OCI-LY3 (cell line): ENCODE measurements around the gene SLC13A5.

ENCODE experiments used
- H2AFZ ChIP-seq: fragments of 200-600, 300-600 bp; shearing (Covaris generic); 2 replicates; pipeline ENCODE4 v1.6.0; 2014; ENCODE audit warnings: antibody characterized with exemption, low read depth, low read length
- H3K27ac ChIP-seq: fragments of 200-600, 300-600 bp; sonication (generic); 2 replicates; pipeline ENCODE4 v1.5.1; 2014; ENCODE audit warnings: mild to moderate bottlenecking, low read length, moderate library complexity, mixed read lengths
- H3K27me3 ChIP-seq: fragments of 200-600, 300-600 bp; sonication (generic); 2 replicates; pipeline ENCODE4 v1.6.1; 2014; ENCODE audit warnings: low read depth, low read length, mixed read lengths
- H3K36me3 ChIP-seq: fragments of 200-600, 300-600 bp; sonication (generic); replicated peaks from 2 replicates; pipeline ENCODE3; 2014; ENCODE audit warnings: low read depth, low read length, mixed read lengths
- H3K4me1 ChIP-seq: fragments of 300-600, 200-600 bp; sonication (generic); 2 replicates; pipeline ENCODE4 v1.6.1; 2014; ENCODE audit warnings: low read length, mixed read lengths
- H3K4me2 ChIP-seq: fragments of 200-600, 300-600 bp; sonication (generic); 2 replicates; pipeline ENCODE4 v1.6.1; 2014; ENCODE audit warnings: low read length, mixed read lengths
- H3K4me3 ChIP-seq: fragments of 300-600, 200-600 bp; sonication (generic); 2 replicates; pipeline ENCODE4 v1.5.1; 2014; ENCODE audit warnings: antibody characterized with exemption, mild to moderate bottlenecking, low read length, moderate library complexity
- H3K79me2 ChIP-seq: fragments of 300-600, 200-600 bp; shearing (Covaris generic); 2 replicates; pipeline ENCODE4 v1.6.1; 2014; ENCODE audit warnings: mild to moderate bottlenecking, low read length, mixed read lengths
- H3K9ac ChIP-seq: fragments of 300-600, 200-600 bp; shearing (Covaris generic); 2 replicates; pipeline ENCODE4 v1.6.0; 2014; ENCODE audit warnings: mild to moderate bottlenecking, low read length, moderate library complexity
- H3K9me3 ChIP-seq: fragments of 200-600, 300-600 bp; shearing (Covaris generic); 2 replicates; pipeline ENCODE4 v1.6.1; 2014; ENCODE audit warnings: low read length, mixed read lengths; ENCODE audit not compliant: insufficient read depth
- H4K20me1 ChIP-seq: fragments of 200-600, 300-600 bp; sonication (generic); 2 replicates; pipeline ENCODE4 v1.6.1; 2016; ENCODE audit warnings: low read length, mixed read lengths; ENCODE audit not compliant: insufficient read depth
- EZH2phosphoT487 ChIP-seq: fragments of 200-600 bp; shearing (Covaris generic); IDR thresholded peaks from 2 replicates; pipeline ENCODE4 v1.6.1; 2018; ENCODE audit warnings: antibody characterized with exemption, mixed run types, low read depth
- TF ChIP-seq, protein P1 (sequence below): fragments of 200-600, 300-600 bp; sonication (generic); IDR thresholded peaks from 2 replicates; pipeline ENCODE4 v1.5.1; 2014; ENCODE audit warnings: antibody characterized with exemption, low read length, low read depth

Gene SLC13A5

DNA sequence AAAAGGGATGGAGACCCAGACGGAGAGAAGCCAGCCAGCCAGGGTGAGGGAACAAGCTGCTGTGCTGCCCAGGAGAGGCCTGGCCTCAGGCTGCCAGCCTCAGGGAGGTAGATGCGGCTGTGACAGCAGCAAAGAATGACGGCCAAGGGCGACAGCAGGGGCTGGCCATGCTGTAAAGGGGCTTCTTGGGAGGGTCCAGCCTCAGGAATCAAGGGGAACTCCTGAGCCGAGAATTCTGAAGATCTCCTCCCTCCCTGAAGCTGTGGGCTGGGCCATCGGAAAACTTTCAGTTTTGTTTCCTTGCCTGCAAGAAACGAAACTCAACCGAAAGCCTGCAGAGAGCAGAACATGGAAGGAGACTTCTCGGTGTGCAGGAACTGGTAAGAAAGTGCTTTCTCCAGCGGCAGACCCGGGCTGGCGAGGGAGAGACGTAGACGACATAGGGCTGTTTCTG, 42.6 kb upstream of the SLC13A5 start, which contains the start of gene XAF1:
Gene XAF1 (plus strand): TSS at position 316 of the 454 bp plus-strand sequence. CDS start 33 bp downstream, at position 349.
- H4K20me1 ChIP-seq, result no peaks in the 10 kb centered on the region
- peaks cover 6% of the 10 kb centered on the region; the same call in 1 of the 2 replicates for H3K4me1 ChIP-seq
- H3K36me3 ChIP-seq, result no peaks in the 10 kb centered on the region
- no peak for TF ChIP-seq EZH2phosphoT487
- TF ChIP-seq, protein P1, sequence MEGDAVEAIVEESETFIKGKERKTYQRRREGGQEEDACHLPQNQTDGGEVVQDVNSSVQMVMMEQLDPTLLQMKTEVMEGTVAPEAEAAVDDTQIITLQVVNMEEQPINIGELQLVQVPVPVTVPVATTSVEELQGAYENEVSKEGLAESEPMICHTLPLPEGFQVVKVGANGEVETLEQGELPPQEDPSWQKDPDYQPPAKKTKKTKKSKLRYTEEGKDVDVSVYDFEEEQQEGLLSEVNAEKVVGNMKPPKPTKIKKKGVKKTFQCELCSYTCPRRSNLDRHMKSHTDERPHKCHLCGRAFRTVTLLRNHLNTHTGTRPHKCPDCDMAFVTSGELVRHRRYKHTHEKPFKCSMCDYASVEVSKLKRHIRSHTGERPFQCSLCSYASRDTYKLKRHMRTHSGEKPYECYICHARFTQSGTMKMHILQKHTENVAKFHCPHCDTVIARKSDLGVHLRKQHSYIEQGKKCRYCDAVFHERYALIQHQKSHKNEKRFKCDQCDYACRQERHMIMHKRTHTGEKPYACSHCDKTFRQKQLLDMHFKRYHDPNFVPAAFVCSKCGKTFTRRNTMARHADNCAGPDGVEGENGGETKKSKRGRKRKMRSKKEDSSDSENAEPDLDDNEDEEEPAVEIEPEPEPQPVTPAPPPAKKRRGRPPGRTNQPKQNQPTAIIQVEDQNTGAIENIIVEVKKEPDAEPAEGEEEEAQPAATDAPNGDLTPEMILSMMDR, result no peak
- H3K4me2 ChIP-seq, result peak within 1 kb of the TSS; percentile 64
- no peaks in the 10 kb centered on the region for H3K79me2 ChIP-seq
- H3K9ac ChIP-seq, result peak within 1 kb of the TSS; percentile 19; the same call in 1 of the 2 replicates
- no peak within 1 kb of the TSS for H3K27ac ChIP-seq
- H3K27me3 ChIP-seq, result no peaks in the 10 kb centered on the region
- H3K9me3 ChIP-seq, result no peaks in the 10 kb centered on the region
- peak within 1 kb of the TSS; percentile 67 for H3K4me3 ChIP-seq
- H2AFZ ChIP-seq, result peak within 1 kb of the TSS; percentile 75; the same call in 1 of the 2 replicates

DNA sequence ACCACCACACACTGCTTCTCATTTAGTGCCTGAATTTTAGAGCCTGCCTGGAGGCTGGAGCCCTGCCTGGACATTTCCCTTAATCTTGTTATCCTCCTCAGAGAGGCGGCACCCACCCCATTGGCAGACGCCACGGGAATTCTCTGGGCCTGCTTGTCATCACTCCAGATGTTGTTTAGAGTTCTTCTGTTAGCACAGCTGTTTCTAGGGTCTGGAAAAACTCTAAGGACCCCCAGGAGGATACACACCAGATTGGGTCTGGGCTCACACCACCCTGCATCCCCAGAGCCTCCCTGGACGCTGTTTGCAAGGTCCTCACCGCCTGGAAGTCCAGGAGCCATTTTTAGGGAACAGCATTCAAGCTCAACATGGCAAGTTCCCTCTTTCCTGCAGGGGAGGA, 42.1 kb upstream of the SLC13A5 start:
- H3K27me3 ChIP-seq, result no peaks in the 10 kb centered on the region
- H3K79me2 ChIP-seq, result no peaks in the 10 kb centered on the region
- no peak overlapping the region for H3K27ac ChIP-seq
- H3K9ac ChIP-seq, result no peak overlapping the region
- peaks cover 6% of the 10 kb centered on the region; the same call in 1 of the 2 replicates for H3K4me1 ChIP-seq
- no peak overlapping the region for H3K4me3 ChIP-seq
- H4K20me1 ChIP-seq, result no peaks in the 10 kb centered on the region
- TF ChIP-seq, protein P1, result no peak
- TF ChIP-seq EZH2phosphoT487, result no peak
- peak overlapping the region; percentile 64 for H3K4me2 ChIP-seq
- H3K36me3 ChIP-seq, result no peaks in the 10 kb centered on the region
- H3K9me3 ChIP-seq, result no peaks in the 10 kb centered on the region
- no peak overlapping the region for H2AFZ ChIP-seq

DNA sequence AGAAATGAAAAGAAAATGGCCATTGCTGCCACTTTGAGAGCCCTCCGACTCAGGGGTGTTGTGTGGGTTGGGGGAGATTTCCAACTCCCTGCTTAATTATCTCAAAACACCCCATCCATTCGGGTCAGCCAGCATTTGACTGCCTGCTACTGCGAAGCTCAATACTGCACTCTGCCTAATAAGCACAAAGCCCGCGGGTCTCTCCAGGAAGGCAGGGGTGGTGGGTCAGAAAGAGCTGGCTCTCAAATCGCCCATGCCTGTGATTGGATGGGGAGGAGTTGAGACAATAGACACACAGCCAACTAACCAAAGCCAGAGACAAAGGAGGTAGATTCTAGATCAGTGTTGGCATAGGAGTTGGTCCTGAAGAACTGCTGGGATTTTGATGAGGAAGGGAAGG, 40.4 kb upstream of the SLC13A5 start:
- no peaks in the 10 kb centered on the region for H3K9me3 ChIP-seq
- H3K9ac ChIP-seq, result no peak overlapping the region
- H3K4me3 ChIP-seq, result no peak overlapping the region
- H3K27ac ChIP-seq, result no peak overlapping the region
- H4K20me1 ChIP-seq, result no peaks in the 10 kb centered on the region
- H2AFZ ChIP-seq, result no peak overlapping the region
- H3K4me2 ChIP-seq, result no peak overlapping the region
- H3K36me3 ChIP-seq, result no peaks in the 10 kb centered on the region
- H3K4me1 ChIP-seq, result peaks cover 6% of the 10 kb centered on the region; the same call in 1 of the 2 replicates
- TF ChIP-seq, protein P1, result no peak
- no peak for TF ChIP-seq EZH2phosphoT487
- H3K27me3 ChIP-seq, result no peaks in the 10 kb centered on the region
- no peaks in the 10 kb centered on the region for H3K79me2 ChIP-seq

DNA sequence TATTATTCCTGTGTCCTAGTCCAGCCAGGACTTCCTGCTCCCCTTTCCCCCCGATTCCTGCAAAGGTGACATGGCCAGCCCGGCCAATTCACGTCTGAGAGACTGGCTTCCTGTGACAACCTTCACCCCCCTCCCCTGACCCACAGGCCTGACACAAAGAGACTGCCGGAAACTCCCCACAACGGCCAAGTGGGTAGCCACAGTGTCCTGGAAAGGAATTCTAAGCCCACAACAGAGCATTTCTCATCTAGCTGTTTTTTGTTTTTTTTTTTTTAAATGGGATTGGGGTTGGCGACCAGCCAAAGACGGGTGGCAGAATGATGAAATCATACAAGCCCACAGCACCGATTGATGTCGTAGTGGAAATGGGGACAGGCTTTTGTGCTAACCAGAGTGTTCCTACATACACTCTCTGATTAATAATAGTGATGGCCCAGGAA, 39.9 kb upstream of the SLC13A5 start:
- Histone ChIP-seq H3K4me1 (peaks cover 6% of the 10 kb centered on the region; the same call in 1 of the 2 replicates), H3K4me2 (no peak overlapping the region), H3K4me3 (no peak overlapping the region), H3K27me3 (no peaks in the 10 kb centered on the region), H3K36me3 (no peaks in the 10 kb centered on the region), H3K79me2 (no peaks in the 10 kb centered on the region), H3K9ac (no peak overlapping the region), H2AFZ (no peak overlapping the region), H3K9me3 (no peaks in the 10 kb centered on the region), H3K27ac (no peak overlapping the region), H4K20me1 (no peaks in the 10 kb centered on the region)
- TF ChIP-seq, protein P1, result no peak
- no peak for TF ChIP-seq EZH2phosphoT487
